ENCODE measurements around the gene HSPA12A. TPM values are rescaled to one million over a fixed set of nuclear protein-coding genes. Genes with fewer than 3 reads are reported as not detected.

HSPA12A gene
- total and polyA plus RNA-seq, 2 of the 13 experiments (the other 11 are each of a cell fraction or from before 2014, with no cell fraction given): 6.4 to 13.6 TPM

DNA sequence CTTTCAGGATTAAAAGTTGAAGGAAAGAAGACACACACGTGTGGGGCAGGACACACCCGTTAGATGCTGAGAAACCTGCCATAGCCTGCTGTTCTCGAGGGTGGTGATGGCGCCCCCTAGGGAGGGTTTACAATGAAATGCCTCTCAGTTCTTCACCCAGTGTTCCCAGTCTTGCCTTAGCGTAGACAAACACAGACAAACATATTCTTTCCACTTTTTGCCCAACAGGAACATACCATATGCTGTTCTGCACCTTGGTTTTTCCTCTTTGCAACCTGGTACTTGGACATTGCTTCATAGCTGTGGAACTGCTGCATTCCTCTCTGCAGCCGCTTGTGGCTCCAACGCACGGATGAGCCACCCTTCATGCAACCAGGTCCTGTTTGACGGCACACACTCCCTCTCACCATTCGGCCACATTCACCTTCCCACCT lies 23.3 kb upstream of the HSPA12A start (continued):
- TF ChIP-seq, protein P1, sequence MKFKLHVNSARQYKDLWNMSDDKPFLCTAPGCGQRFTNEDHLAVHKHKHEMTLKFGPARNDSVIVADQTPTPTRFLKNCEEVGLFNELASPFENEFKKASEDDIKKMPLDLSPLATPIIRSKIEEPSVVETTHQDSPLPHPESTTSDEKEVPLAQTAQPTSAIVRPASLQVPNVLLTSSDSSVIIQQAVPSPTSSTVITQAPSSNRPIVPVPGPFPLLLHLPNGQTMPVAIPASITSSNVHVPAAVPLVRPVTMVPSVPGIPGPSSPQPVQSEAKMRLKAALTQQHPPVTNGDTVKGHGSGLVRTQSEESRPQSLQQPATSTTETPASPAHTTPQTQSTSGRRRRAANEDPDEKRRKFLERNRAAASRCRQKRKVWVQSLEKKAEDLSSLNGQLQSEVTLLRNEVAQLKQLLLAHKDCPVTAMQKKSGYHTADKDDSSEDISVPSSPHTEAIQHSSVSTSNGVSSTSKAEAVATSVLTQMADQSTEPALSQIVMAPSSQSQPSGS (CRISPR knock-in tag; IDR thresholded peaks at IDR 0.05): no peak
- no peak for TF ChIP-seq ZNF17 (CRISPR knock-in tag; IDR thresholded peaks at IDR 0.05)
- TF ChIP-seq MTERF4 (CRISPR knock-in tag; IDR thresholded peaks at IDR 0.05): no peak
- TF ChIP-seq ADNP (CRISPR knock-in tag; IDR thresholded peaks at IDR 0.05): no peak
- TF ChIP-seq CEBPG (CRISPR knock-in tag; IDR thresholded peaks at IDR 0.05): peak; percentile 32; the same call in 1 of the 2 replicates
- TF ChIP-seq CEBPB (IDR thresholded peaks at IDR 0.05; ENCODE audit: borderline replicate concordance, low read depth, low read length): peak; percentile 72
- TF ChIP-seq ZNF121 (CRISPR knock-in tag; IDR thresholded peaks at IDR 0.05): peak; percentile 59
- no peak for TF ChIP-seq U2AF1 (optimal IDR thresholded peaks at IDR 0.05; ENCODE audit: low read depth, low read length)

DNA sequence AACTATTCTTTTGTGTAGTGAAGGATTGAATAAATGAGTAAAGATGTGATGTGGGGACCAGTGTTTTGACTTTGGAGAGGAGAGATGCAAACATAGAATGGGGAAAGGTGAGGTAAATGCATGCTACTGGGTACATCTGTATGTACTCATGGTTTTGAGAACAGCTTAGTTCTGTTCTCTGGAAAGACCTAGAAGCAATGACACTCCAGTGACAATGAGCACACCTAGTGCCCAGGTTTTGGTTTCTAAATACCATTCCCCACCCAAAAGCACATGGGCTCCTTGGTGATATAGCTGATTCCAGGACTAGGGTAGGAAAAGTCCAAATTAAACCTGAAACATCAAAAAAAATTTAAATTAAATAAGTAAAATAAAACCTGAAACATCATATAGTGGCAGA lies 22.6 kb upstream of the HSPA12A start:
- DNase-seq (ENCODE audit: low spot score): no peak
- H4K20me1 ChIP-seq (ENCODE audit: insufficient read depth, low read length): no peaks in the 10 kb centered on the region
- POLR2A ChIA-PET: no interaction called here
- peaks cover 4% of the 10 kb centered on the region for H3K9me3 ChIP-seq (ENCODE audit: low read length)
- TF ChIP-seq ZNF605 (CRISPR knock-in tag; IDR thresholded peaks at IDR 0.05): peak; percentile 68; the same call in 1 of the 2 replicates
- no peak for TF ChIP-seq CEBPG (CRISPR knock-in tag; IDR thresholded peaks at IDR 0.05)
- no peak overlapping the region for H3K4me2 ChIP-seq (ENCODE audit: low read depth, low read length)
- peaks cover 61% of the 10 kb centered on the region for H3K4me1 ChIP-seq (ENCODE audit: insufficient read depth, low read length)
- no peaks in the 10 kb centered on the region for H3K79me2 ChIP-seq (ENCODE audit: insufficient read depth, low read length)
- no peak for FAIRE-seq
- no peaks in the 10 kb centered on the region for H3K36me3 ChIP-seq (replicated peaks in 1 of 2; ENCODE audit: control insufficient read depth in 1 of 2, insufficient read depth in 2 of 2, low read length in 2 of 2)
- no peak overlapping the region for H3K27ac ChIP-seq (ENCODE audit: extremely low read length, insufficient read depth, low read length)
- no TSS peak for BruUV-seq (replicated peaks)
- no peak overlapping the region for H3K9ac ChIP-seq (ENCODE audit: insufficient read depth, low read depth, low read length)
- H3K4me3 ChIP-seq (replicated peaks in 1 of 3; ENCODE audit: insufficient read depth in 1 of 3, low read depth in 2 of 3, low read length in 3 of 3): no peak overlapping the region
- in situ Hi-C loops (cut with HindIII; ENCODE audit: extremely low pct_ligation_motif_present, low pct_unique_long_range_greater_than_20kb): no loop called here
- intact Hi-C loops (cut with micrococcal nuclease; ENCODE audit: unreplicated experiment): no loop called here
- no peaks in the 10 kb centered on the region; a peak in 2 of 5 replicates for H3K27me3 ChIP-seq (ENCODE audit: control insufficient read depth in 1 of 2, insufficient read depth in 2 of 2, low read length in 2 of 2)
- H2AFZ ChIP-seq (ENCODE audit: low read length): no peak overlapping the region
- CTCF ChIA-PET (ENCODE audit: low intra/inter-chr PET ratio, low total read pairs): interaction anchor here (1.3 kb wide), 1 partner anchor 83 kb away, joined by 5 read pairs; no protein-coding TSS in a partner anchor
- ATAC-seq: no peak
